Measurements from ENCODE around the gene PRSS23.

The PRSS23 gene

DNA sequence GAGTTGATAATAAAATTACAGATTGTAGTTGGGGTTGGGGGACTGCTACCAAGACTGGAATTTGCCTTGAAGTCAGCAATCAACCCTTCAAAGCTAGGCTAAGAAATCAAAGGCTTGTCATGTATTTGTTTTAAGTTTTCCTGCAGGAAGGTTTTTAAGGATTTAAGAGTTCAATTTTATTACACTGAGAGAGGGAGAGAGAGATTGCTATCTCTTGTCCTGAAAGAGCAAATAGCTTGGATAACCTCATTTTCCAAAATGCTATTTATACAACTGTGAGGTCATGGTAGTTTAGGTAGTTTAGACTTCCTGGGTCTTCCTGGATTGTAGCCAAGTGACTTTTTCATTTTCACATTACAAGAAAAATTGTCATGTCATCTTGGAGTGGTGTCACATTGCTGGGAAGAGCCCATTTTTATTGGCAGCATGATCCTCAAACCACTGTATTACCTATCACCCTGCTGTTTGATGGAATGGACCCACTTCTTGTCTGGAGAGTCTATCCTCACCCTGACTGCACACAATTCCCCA lies 10.1 kb upstream of the PRSS23 start:
- H3K4me3 ChIP-seq (ENCODE audit: low read depth in 1 of 2, low read length in 1 of 2) = no peak overlapping the region
- no peaks in the 10 kb centered on the region for H3K36me3 ChIP-seq
- no peaks in the 10 kb centered on the region for H3K9me3 ChIP-seq
- H3K27me3 ChIP-seq = no peaks in the 10 kb centered on the region
- H3K27ac ChIP-seq = no peak overlapping the region
- TF ChIP-seq, protein P1, sequence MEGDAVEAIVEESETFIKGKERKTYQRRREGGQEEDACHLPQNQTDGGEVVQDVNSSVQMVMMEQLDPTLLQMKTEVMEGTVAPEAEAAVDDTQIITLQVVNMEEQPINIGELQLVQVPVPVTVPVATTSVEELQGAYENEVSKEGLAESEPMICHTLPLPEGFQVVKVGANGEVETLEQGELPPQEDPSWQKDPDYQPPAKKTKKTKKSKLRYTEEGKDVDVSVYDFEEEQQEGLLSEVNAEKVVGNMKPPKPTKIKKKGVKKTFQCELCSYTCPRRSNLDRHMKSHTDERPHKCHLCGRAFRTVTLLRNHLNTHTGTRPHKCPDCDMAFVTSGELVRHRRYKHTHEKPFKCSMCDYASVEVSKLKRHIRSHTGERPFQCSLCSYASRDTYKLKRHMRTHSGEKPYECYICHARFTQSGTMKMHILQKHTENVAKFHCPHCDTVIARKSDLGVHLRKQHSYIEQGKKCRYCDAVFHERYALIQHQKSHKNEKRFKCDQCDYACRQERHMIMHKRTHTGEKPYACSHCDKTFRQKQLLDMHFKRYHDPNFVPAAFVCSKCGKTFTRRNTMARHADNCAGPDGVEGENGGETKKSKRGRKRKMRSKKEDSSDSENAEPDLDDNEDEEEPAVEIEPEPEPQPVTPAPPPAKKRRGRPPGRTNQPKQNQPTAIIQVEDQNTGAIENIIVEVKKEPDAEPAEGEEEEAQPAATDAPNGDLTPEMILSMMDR (IDR thresholded peaks at IDR 0.05) = no peak
- no peaks in the 10 kb centered on the region for H3K4me1 ChIP-seq (ENCODE audit: control insufficient read depth in 1 of 2, insufficient read depth in 1 of 2, low read depth in 1 of 2, low read length in 1 of 2)

DNA sequence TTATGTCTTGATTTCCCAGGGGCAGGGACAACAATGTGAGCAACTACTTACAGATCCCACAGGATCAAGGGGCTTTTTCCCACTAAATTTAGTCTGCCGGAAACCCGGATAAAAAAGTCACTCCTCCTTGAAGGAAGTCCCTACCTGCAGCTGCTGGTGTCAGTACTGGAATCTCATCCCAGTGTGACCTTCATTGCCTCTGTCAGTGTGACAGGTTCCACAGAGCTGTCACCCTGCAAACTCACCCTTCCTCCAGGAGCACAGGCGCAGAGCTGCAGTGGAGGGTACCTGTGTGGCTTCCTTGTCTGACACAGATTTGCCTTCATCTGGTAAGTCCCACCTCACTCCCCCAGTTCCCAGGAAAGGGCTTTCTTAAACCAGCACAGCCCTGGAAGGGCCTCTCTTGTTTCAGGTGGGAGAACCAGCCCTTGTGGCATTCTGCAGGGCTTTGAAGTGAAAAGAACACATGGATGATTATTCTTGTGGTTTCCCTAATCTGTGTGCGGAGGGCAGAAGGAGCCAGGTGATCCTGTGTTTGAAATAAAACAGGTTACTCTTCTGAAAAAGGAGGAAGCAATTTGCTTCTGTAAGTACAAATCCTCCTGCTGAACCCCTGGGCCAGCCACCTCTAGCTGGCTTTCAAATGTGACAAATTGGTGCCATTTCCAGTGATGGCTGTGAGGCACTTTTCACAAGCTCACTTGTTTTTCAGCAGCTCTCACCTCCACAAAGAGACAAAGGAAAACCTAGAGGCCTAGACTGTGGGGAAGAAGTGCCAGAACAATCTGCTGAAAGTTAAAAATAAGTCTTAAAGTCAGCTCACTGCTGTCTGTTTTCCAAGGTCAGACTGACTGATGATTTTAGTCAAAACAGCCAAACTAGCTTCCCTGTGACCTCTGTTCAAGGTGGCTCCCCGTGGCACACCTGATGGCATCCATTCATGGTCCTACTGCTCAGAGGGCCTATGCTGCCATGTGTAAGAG lies 9.2 kb upstream of the PRSS23 start:
- H3K36me3 ChIP-seq = no peaks in the 10 kb centered on the region
- TF ChIP-seq, protein P1 (IDR thresholded peaks at IDR 0.05) = no peak
- H3K4me3 ChIP-seq (ENCODE audit: low read depth in 1 of 2, low read length in 1 of 2) = no peak overlapping the region
- no peaks in the 10 kb centered on the region for H3K9me3 ChIP-seq
- H3K27ac ChIP-seq = no peak overlapping the region
- H3K4me1 ChIP-seq (ENCODE audit: control insufficient read depth in 1 of 2, insufficient read depth in 1 of 2, low read depth in 1 of 2, low read length in 1 of 2) = no peaks in the 10 kb centered on the region
- no peaks in the 10 kb centered on the region for H3K27me3 ChIP-seq

DNA sequence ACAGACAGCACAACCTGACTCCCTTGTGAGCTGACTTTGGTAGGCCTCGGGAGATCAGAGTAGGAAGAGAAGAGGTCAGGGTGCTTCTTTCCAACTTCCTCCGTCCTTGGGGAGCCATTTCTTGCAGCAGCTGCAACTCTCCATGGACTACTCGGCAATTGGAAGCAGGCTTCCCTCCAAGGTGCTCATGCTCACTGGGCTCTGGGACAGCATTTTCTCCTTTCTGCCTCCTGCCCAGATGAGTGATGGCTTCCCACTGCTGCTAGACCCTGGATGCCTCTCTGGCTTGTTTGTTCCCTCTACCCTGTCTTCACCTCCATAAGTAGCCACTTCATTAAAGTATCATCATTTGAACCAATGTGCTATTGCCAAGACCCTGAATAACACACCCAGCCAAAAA lies 8.2 kb upstream of the PRSS23 start:
- H3K4me1 ChIP-seq (ENCODE audit: control insufficient read depth in 1 of 2, insufficient read depth in 1 of 2, low read depth in 1 of 2, low read length in 1 of 2) = no peaks in the 10 kb centered on the region
- H3K36me3 ChIP-seq = no peaks in the 10 kb centered on the region
- H3K9me3 ChIP-seq = no peaks in the 10 kb centered on the region
- peaks cover 5% of the 10 kb centered on the region for H3K27me3 ChIP-seq
- H3K27ac ChIP-seq = no peak overlapping the region
- TF ChIP-seq, protein P1 (IDR thresholded peaks at IDR 0.05) = no peak
- H3K4me3 ChIP-seq (ENCODE audit: low read depth in 1 of 2, low read length in 1 of 2) = no peak overlapping the region

DNA sequence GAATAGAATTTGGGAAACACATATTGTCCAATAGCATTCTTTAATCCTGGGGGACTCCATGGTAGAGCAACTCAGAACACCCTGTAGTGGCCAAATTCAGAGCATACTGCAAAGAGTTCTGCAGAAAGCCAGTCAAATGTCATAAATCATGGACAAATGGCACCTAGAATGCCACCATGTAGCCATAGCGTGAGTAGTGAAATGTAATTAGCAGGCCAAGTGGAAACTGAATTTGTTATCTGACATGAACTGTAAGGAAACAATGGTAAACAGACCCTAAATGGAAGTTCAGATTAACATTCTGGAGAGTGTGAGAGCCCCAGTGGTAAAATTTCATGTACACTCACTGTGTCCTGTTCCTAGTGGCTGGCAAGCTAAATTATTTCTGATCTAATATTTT lies 7.0 kb upstream of the PRSS23 start:
- no peaks in the 10 kb centered on the region for H3K9me3 ChIP-seq
- H3K27me3 ChIP-seq = peaks cover 17% of the 10 kb centered on the region
- TF ChIP-seq, protein P1 (IDR thresholded peaks at IDR 0.05) = no peak
- H3K4me1 ChIP-seq (ENCODE audit: control insufficient read depth in 1 of 2, insufficient read depth in 1 of 2, low read depth in 1 of 2, low read length in 1 of 2) = no peaks in the 10 kb centered on the region
- H3K27ac ChIP-seq = no peak overlapping the region
- no peaks in the 10 kb centered on the region for H3K36me3 ChIP-seq
- no peak overlapping the region for H3K4me3 ChIP-seq (ENCODE audit: low read depth in 1 of 2, low read length in 1 of 2)

DNA sequence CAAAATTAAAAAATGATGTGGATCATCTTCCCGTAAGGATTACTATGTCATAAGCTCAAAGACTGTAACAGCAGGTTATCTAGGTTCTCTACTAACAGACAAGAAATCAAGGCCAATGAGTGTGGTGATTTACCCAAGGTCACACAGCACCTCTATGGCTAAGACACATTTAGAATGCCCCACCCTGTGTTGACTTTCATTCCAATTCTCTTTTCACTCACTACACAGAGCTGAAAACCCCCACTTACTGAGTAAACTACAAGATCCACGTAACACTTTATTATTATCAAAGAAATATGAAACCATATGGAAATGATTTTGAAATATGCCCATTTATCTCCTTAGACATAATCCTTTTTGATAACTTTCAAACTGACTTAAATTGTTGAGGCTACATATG lies 4.8 kb upstream of the PRSS23 start:
- Histone ChIP-seq H3K4me1 (ENCODE audit: control insufficient read depth in 1 of 2, insufficient read depth in 1 of 2, low read depth in 1 of 2, low read length in 1 of 2) (peaks cover 0 to 5% of the 10 kb centered on the region in 2 experiments), H3K27me3 (peaks cover 39% of the 10 kb centered on the region)
- TF ChIP-seq, protein P1 (IDR thresholded peaks at IDR 0.05) = no peak

More for the DNA sequence above, 4.8 kb upstream of the PRSS23 start:
- no peak overlapping the region for H3K27ac ChIP-seq
- H3K36me3 ChIP-seq = no peaks in the 10 kb centered on the region
- H3K4me3 ChIP-seq (ENCODE audit: low read depth in 1 of 2, low read length in 1 of 2) = no peak overlapping the region
- no peaks in the 10 kb centered on the region for H3K9me3 ChIP-seq

Data from neutrophil (primary cell).